ENCODE results near the gene TNS4.

Gene TNS4

DNA sequence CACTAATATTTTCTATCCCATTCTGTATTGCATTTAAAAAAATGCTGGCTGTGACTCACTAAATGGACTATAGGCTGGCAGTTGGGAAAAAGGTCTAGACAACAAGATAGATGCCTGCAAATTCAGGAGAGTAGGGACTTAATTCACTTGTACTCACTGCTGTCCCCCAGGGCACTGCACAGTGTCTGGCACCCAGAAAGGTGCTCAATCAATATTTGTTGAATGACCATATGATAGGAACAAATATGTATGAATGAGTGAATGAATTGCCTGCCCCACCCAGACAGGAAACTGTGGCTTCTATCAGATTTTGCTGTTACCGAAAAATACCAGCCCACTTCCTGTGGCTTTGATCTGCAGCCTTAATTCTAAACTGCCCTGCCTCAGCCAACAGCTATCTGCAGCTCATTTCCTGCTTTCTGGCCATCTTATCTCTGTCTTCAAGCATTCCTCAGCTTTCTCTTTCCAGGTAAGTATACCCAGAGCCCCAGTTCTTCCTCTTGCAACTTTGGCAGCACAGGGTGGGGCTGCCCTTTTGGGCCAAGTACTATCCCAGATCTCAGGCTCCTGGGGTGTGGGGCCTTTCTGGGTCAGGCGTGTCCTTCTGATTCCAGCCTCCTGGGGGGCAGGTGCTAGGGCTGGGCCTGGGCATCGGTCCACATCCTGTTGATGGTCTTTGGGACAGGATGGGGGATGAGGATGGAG is 15.3 kb upstream of the TNS4 start:
- no peak overlapping the region for H2BK120ac ChIP-seq (ENCODE audit: low read depth, low read length)
- peak overlapping the region; percentile 72 for H3K27ac ChIP-seq (ENCODE audit: low read depth, low read length)
- no peak overlapping the region for H4K8ac ChIP-seq (ENCODE audit: low read depth, low read length)
- no peak overlapping the region for H3K23ac ChIP-seq (ENCODE audit: low read length)
- H2BK15ac ChIP-seq (replicated peaks; ENCODE audit: low read depth) = no peak overlapping the region
- no peak overlapping the region for H4K5ac ChIP-seq (ENCODE audit: low read length)
- no peak overlapping the region for H2AK5ac ChIP-seq (ENCODE audit: low read length)
- no CpG with 5 or more reads among the region's 3 CpGs for WGBS (ENCODE audit: extremely low coverage, insufficient coverage, low lambda C conversion rate)
- peaks cover 18% of the 10 kb centered on the region for H3K4me1 ChIP-seq (ENCODE audit: control insufficient read depth, low read depth, low read length)
- no peaks in the 10 kb centered on the region for H3K79me2 ChIP-seq (ENCODE audit: control insufficient read depth, insufficient read depth, low read length)
- DNase-seq = peak; percentile 97
- H3K36me3 ChIP-seq (ENCODE audit: control insufficient read depth, insufficient read depth, low read length) = no peaks in the 10 kb centered on the region
- H3K4me2 ChIP-seq (ENCODE audit: low read length) = no peak overlapping the region
- H3K79me1 ChIP-seq (ENCODE audit: low read length) = no peaks in the 10 kb centered on the region
- peak overlapping the region; percentile 35 for H3K18ac ChIP-seq (ENCODE audit: low read length)
- no peak overlapping the region for H3K4me3 ChIP-seq (ENCODE audit: low read length)
- H2BK5ac ChIP-seq (ENCODE audit: low read length) = peak overlapping the region; percentile 87
- no peak overlapping the region for H3K9ac ChIP-seq (ENCODE audit: low read length)
- no peaks in the 10 kb centered on the region for H3K27me3 ChIP-seq (ENCODE audit: insufficient read depth, low read length, poor library complexity)
- H3K56ac ChIP-seq (ENCODE audit: low read length) = peak overlapping the region; percentile 51
- H3K4ac ChIP-seq (ENCODE audit: low read depth, low read length) = no peak overlapping the region

GRCh38 chr17:40515491-40516041 is 14.1 kb upstream of the TNS4 start:
- DNase-seq = peak; percentile 89
- H3K56ac ChIP-seq (ENCODE audit: low read length) = peak overlapping the region; percentile 75
- no peak overlapping the region for H4K8ac ChIP-seq (ENCODE audit: low read depth, low read length)
- H3K23ac ChIP-seq (ENCODE audit: low read length) = peak overlapping the region; percentile 30
- H3K4me1 ChIP-seq (ENCODE audit: control insufficient read depth, low read depth, low read length) = peaks cover 15% of the 10 kb centered on the region
- H3K4me3 ChIP-seq (ENCODE audit: low read length) = no peak overlapping the region
- peak overlapping the region; percentile 62 for H2BK120ac ChIP-seq (ENCODE audit: low read depth, low read length)
- no peaks in the 10 kb centered on the region for H3K79me2 ChIP-seq (ENCODE audit: control insufficient read depth, insufficient read depth, low read length)
- peak overlapping the region; percentile 96 for H2AK5ac ChIP-seq (ENCODE audit: low read length)
- peak overlapping the region; percentile 22 for H3K27ac ChIP-seq (ENCODE audit: low read depth, low read length)
- H3K9ac ChIP-seq (ENCODE audit: low read length) = peak overlapping the region; percentile 5
- H3K4ac ChIP-seq (ENCODE audit: low read depth, low read length) = peak overlapping the region; percentile 22
- H2BK5ac ChIP-seq (ENCODE audit: low read length) = peak overlapping the region; percentile 92
- no peaks in the 10 kb centered on the region for H3K36me3 ChIP-seq (ENCODE audit: control insufficient read depth, insufficient read depth, low read length)
- peak overlapping the region; percentile 73 for H4K5ac ChIP-seq (ENCODE audit: low read length)
- H3K27me3 ChIP-seq (ENCODE audit: insufficient read depth, low read length, poor library complexity) = no peaks in the 10 kb centered on the region
- H3K79me1 ChIP-seq (ENCODE audit: low read length) = no peaks in the 10 kb centered on the region
- peak overlapping the region; percentile 3 for H3K18ac ChIP-seq (ENCODE audit: low read length)
- H3K4me2 ChIP-seq (ENCODE audit: low read length) = no peak overlapping the region
- H2BK15ac ChIP-seq (replicated peaks; ENCODE audit: low read depth) = no peak overlapping the region
- WGBS (ENCODE audit: extremely low coverage, insufficient coverage, low lambda C conversion rate) = no CpG with 5 or more reads among the region's 11 CpGs

DNA sequence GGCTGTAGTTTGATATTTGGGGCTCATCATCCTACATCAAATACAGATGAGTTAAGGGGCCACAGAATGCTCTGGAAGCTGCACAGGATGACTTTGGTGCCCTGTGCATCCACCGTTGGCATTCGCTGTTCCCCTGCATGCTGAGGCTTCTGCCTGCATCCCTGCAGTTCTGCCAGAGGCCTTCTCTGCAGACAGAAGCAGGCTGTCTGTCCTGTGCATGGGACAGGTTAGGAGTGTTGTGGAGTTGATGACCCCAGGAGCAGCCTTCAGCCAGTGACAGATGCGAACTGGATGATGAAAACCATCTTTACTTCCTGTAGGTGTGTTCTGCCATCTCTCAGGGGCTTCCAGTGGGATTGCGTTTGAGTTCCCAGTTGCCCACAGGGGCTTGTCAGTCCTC is 13.6 kb upstream of the TNS4 start:
- H3K9ac ChIP-seq (ENCODE audit: low read length) = peak overlapping the region; percentile 5
- no CpG with 5 or more reads among the region's 4 CpGs for WGBS (ENCODE audit: extremely low coverage, insufficient coverage, low lambda C conversion rate)
- H2BK15ac ChIP-seq (replicated peaks; ENCODE audit: low read depth) = no peak overlapping the region
- no peak overlapping the region for H3K23ac ChIP-seq (ENCODE audit: low read length)
- peak overlapping the region; percentile 22 for H3K4ac ChIP-seq (ENCODE audit: low read depth, low read length)
- H3K79me1 ChIP-seq (ENCODE audit: low read length) = no peaks in the 10 kb centered on the region
- H3K27me3 ChIP-seq (ENCODE audit: insufficient read depth, low read length, poor library complexity) = no peaks in the 10 kb centered on the region
- H2BK120ac ChIP-seq (ENCODE audit: low read depth, low read length) = peak overlapping the region; percentile 62
- no peak overlapping the region for H3K27ac ChIP-seq (ENCODE audit: low read depth, low read length)
- no peak for DNase-seq
- peak overlapping the region; percentile 92 for H2BK5ac ChIP-seq (ENCODE audit: low read length)
- H2AK5ac ChIP-seq (ENCODE audit: low read length) = peak overlapping the region; percentile 96
- H3K36me3 ChIP-seq (ENCODE audit: control insufficient read depth, insufficient read depth, low read length) = no peaks in the 10 kb centered on the region
- H4K8ac ChIP-seq (ENCODE audit: low read depth, low read length) = no peak overlapping the region
- peak overlapping the region; percentile 3 for H3K18ac ChIP-seq (ENCODE audit: low read length)
- no peaks in the 10 kb centered on the region for H3K79me2 ChIP-seq (ENCODE audit: control insufficient read depth, insufficient read depth, low read length)
- H3K4me2 ChIP-seq (ENCODE audit: low read length) = no peak overlapping the region
- H3K56ac ChIP-seq (ENCODE audit: low read length) = peak overlapping the region; percentile 75
- H3K4me1 ChIP-seq (ENCODE audit: control insufficient read depth, low read depth, low read length) = peaks cover 18% of the 10 kb centered on the region
- no peak overlapping the region for H3K4me3 ChIP-seq (ENCODE audit: low read length)
- peak overlapping the region; percentile 73 for H4K5ac ChIP-seq (ENCODE audit: low read length)

- no peak for DNase-seq
- H3K4me1 ChIP-seq (ENCODE audit: control insufficient read depth, low read depth, low read length) = peaks cover 19% of the 10 kb centered on the region
- no peak overlapping the region for H3K4ac ChIP-seq (ENCODE audit: low read depth, low read length)
- no peak overlapping the region for H2BK15ac ChIP-seq (replicated peaks; ENCODE audit: low read depth)
- peak overlapping the region; percentile 43 for H2BK5ac ChIP-seq (ENCODE audit: low read length)
- no peak overlapping the region for H4K8ac ChIP-seq (ENCODE audit: low read depth, low read length)
- no peak overlapping the region for H3K9ac ChIP-seq (ENCODE audit: low read length)
- WGBS (ENCODE audit: extremely low coverage, insufficient coverage, low lambda C conversion rate) = no CpG with 5 or more reads among the region's 7 CpGs
- H2BK120ac ChIP-seq (ENCODE audit: low read depth, low read length) = no peak overlapping the region
- no peak overlapping the region for H3K4me2 ChIP-seq (ENCODE audit: low read length)
- no peaks in the 10 kb centered on the region for H3K27me3 ChIP-seq (ENCODE audit: insufficient read depth, low read length, poor library complexity)
- H3K23ac ChIP-seq (ENCODE audit: low read length) = no peak overlapping the region
- no peak overlapping the region for H4K5ac ChIP-seq (ENCODE audit: low read length)
- H3K79me1 ChIP-seq (ENCODE audit: low read length) = no peaks in the 10 kb centered on the region
- H3K36me3 ChIP-seq (ENCODE audit: control insufficient read depth, insufficient read depth, low read length) = no peaks in the 10 kb centered on the region
- H2AK5ac ChIP-seq (ENCODE audit: low read length) = peak overlapping the region; percentile 92
- H3K56ac ChIP-seq (ENCODE audit: low read length) = no peak overlapping the region
- no peak overlapping the region for H3K27ac ChIP-seq (ENCODE audit: low read depth, low read length)
- no peaks in the 10 kb centered on the region for H3K79me2 ChIP-seq (ENCODE audit: control insufficient read depth, insufficient read depth, low read length)
- H3K4me3 ChIP-seq (ENCODE audit: low read length) = no peak overlapping the region
- no peak overlapping the region for H3K18ac ChIP-seq (ENCODE audit: low read length)
These were observed 12.8 kb upstream of the TNS4 start for GRCh38 chr17:40514013-40514875.

GRCh38 chr17:40511667-40512220 is 10.3 kb upstream of the TNS4 start:
- Histone ChIP-seq H3K79me2 (ENCODE audit: control insufficient read depth, insufficient read depth, low read length) (no peaks in the 10 kb centered on the region), H3K23ac (ENCODE audit: low read length) (no peak overlapping the region), H3K56ac (ENCODE audit: low read length) (no peak overlapping the region), H4K5ac (ENCODE audit: low read length) (no peak overlapping the region), H3K4ac (ENCODE audit: low read depth, low read length) (no peak overlapping the region), H3K9ac (ENCODE audit: low read length) (no peak overlapping the region), H3K4me1 (ENCODE audit: control insufficient read depth, low read depth, low read length) (peaks cover 13% of the 10 kb centered on the region), H3K4me3 (ENCODE audit: low read length) (no peak overlapping the region), H3K36me3 (ENCODE audit: control insufficient read depth, insufficient read depth, low read length) (no peaks in the 10 kb centered on the region), H2BK5ac (ENCODE audit: low read length) (no peak overlapping the region), H3K79me1 (ENCODE audit: low read length) (no peaks in the 10 kb centered on the region), H2AK5ac (ENCODE audit: low read length) (peak overlapping the region; percentile 61), H2BK15ac (replicated peaks; ENCODE audit: low read depth) (no peak overlapping the region), H3K27ac (ENCODE audit: low read depth, low read length) (no peak overlapping the region), H3K27me3 (ENCODE audit: insufficient read depth, low read length, poor library complexity) (no peaks in the 10 kb centered on the region), H4K8ac (ENCODE audit: low read depth, low read length) (no peak overlapping the region), H3K18ac (ENCODE audit: low read length) (no peak overlapping the region), H3K4me2 (ENCODE audit: low read length) (no peak overlapping the region), H2BK120ac (ENCODE audit: low read depth, low read length) (no peak overlapping the region)
- no peak for DNase-seq
- no CpG with 5 or more reads among the region's 12 CpGs for WGBS (ENCODE audit: extremely low coverage, insufficient coverage, low lambda C conversion rate)
